ENCODE results near the gene SSBP3.

SSBP3 gene

DNA sequence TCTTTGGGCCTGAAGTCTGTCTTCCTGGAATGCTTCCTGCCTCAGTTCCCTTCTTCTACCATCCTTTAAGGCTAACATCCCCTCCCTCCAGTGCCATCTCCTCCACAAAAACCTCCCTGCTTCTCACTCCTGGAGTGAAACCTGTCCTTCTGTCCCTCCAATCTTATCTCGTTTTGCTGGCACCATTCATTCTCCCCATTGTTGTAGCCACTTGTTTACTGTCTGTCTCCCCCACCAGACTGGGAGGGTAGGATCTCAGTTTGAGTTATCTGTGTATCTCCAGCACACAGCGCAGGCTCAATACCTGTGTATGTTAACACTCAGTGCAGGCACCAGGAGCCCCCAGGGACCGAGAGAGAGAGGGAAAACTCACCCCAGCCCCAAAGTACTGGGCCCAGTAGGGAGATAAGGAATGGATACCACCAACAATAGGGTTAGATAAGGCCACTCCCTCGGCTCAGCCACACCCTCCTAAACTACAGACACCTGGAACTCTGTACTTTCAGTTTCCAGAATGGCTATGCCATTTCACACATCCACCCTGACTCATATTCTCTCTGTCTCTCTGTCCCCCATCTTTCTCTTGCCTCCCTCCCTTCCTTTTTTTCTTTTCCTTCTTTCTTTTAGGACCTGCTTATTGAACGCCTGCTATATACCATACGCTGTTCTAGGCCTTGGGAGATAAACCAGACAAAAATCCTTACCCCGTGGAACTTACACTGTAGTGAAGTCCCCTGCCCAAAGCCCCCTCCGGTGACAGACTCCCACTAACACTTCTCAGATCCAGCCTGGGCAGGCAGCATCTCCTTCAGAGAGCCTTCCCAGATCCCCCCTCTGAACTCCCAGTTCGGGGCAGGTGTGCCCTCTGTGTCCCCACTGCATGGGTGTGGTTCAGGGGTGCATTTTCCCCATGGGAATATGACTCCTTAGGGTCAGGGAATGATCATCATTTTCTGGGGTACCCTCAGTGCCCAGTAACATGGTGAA is 3.3 kb upstream of the SSBP3 start:
- peak; percentile 57 for DNase-seq (ENCODE audit: low spot score)

DNA sequence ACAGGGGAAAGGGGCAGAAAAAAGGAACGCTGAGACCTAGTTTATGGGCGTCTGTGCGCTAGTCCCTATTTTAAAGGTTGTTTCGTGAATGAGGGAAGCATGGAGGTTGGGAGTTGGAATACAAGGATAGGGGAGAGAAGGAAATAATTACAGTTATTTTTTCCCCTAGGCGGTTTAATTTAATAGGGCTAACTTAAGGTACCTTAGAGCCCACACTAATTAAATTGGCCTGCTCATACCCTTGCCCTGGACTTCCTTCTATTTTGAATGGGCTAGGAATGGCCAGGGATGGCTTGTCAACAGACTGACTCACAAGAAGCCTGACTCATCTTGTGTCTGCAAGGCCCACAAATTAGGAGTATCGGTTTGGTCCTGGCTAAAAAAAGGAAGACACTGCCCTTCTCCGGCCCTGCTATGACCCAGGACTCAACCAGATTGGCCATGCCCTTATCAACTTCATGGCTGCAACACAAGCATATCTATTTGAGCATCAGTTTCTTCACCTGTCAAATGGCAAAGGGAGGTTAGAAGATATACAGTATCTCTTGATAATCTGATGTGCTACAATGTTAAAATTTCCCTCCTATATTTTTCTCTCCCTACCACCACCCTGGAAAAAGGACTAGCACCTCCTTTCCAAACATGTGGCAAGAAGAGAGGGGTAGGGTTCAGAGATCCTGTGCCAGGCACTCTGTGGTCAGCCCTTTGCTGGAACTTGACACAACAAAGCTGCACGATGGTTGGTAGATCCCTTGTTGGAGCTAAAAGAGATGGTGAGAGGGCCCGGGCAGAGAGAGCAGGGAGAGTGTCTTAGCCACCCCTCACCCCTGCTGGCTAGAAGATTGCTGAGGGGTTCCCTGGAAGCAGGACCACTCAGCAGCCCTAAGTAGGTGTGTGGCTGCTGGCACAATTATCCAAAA is 2.2 kb upstream of the SSBP3 start:
- DNase-seq (ENCODE audit: low spot score), result peak; percentile 12

DNA sequence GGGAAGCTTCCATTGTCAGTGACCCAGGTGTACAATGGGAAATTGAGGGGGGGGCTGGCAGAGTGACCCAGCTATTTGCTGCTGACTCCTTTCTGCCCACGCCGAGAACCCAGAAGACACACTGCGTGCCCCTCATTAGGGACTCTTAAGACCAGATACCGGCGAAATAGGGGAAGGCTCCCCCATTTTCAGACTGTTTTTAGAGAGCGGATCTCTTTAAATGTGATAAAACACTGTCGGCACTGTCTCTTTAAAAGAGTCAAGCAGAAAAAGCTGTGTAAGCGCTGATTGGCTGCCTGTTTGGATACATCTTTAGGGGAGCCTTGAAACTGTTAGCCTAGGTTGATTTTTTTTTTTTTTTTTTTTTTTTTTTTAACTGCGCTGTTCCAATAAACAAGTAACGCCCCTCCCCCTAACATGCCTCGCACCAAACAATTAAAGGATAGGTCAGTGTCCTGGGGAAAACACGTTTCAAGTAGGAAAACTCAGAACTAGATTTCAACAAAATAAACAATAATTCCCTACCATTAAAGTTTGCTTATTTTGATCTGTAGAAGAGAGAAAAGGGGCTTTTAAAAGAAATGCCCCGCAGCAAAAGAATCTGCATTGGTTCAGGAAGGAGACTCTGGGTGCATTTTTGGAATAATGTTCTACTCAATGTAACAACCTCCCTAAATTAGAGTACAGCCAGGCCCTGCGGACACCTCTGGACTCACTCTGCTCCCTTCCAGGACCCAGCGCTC is 1.4 kb upstream of the SSBP3 start:
- peak; percentile 85 for DNase-seq (ENCODE audit: low spot score)

DNA sequence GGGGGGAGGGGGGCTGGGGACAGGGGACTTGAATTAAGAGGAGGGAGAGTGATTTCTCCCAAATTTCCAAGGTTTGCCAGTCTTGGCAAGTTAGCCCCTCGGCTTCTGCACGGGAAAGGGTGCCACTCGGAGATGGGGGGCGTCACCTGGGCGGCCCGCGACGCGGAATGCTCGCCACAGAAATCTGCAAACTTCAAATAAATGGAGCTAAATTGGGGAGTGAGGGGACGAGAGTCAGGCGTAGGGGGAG is 885 bp upstream of the SSBP3 start:
- DNase-seq (ENCODE audit: low spot score), result peak; percentile 4

DNA sequence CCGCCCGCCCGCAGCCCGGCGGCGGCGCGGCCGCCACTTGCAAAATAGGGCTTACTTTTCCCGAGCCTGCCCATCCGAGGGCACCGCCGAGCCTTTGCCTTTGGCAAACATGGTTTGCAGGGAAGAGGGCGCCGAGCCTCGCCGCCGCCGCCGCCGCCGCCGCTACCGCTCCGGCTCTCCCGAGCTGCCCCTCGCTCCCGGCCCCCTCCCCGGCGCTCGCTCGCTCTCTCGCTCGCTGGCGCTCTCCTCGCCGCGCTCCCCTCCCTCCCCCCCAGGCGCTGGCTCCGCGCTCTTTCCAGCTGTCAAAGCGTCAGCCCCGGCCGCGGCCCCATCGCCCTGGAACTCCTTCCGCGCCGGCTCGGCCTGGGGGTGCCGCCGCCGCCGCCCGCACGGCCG is 298 bp downstream of the SSBP3 start:
- no peak for DNase-seq (ENCODE audit: low spot score)

DNA sequence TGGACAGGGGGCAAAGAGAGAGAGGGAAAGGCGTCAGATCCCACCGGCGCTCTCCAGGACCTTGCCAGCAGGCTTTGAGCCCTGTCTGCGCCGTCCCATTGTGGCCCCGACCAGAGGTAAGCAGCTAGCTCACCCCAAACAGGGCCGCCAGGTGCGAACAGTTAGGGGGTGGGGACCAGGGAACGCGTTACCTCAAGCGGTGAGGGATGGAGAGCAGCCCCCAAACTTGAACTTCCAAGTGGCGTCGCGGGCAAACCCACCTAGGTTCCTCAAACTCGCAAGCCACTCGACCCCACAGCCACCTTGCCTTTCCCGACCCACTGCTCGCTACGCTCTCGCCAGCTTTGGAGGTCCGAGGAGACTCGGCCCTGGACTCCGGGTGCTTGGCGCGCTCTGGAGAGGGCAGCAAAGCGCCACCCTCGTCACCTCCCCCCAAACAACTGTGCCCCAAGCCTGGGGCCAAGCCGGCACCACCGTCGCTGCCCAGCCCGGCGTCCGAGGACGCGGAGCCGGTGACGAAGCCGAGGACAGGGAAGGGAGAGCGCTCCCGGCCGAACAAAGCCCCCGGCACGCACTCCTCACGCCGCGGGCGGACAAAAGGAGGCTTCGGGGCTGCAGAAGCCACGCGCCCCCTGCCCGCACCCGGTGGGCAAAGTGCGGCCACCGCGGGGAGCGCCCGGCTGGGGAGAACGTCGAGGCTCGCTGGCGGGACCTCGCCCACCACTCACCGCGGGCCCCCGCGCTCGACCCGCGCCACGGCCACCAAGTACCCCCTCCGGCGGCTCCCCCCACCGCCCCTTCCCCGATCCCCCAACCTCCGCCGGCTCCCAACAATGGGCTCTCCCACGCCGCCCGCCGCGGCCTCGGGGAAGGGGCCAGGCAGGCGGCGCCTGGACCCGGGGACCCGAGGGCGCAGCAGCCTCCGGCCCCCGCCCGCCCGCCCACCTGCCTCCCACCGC is 976 bp downstream of the SSBP3 start:
- DNase-seq (ENCODE audit: low spot score), result peak; percentile 7

DNA sequence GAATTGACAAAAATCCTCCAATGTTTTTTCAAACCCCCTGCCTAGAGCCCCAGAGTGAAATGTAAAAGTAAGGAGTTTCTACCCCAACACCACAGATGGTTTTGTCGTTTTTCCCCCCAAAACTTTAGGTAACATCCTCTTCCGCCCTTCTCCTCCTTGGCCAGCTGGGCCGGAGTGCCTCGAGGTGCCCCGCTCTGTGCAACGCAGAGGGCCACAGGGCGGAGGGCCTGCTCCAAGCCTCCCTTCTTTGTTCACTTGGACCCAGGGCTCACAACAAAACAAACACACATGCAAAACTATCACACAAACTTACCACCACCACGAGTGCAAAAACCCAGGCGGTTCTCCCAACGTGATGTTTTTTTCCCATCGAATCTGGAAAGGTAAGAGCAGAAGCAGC is 1.9 kb downstream of the SSBP3 start:
- no peak for DNase-seq (ENCODE audit: low spot score)

DNA sequence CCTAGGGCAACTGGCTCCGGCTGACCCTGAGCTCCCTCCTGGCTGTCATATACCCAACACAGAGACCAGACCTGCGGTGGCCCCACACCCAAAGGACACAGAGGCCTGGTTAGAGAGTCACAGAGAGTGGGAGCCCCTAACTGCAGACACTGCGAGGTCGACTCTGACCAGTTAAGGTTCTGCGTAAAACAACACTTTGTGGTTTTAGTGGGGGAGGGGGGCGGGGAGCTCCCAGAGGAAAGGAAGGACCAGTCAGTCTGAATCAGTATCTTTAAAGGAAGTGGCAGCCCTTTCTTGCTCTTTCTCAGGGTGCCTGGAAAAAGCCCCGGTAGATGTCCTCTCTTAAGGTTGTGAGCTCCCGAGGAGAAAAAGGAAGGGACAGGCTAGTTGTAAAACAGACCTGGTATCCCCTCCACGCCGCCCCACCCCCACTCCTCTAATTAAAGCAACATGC is 2.4 kb downstream of the SSBP3 start:
- DNase-seq (ENCODE audit: low spot score), result peak; percentile 17

DNA sequence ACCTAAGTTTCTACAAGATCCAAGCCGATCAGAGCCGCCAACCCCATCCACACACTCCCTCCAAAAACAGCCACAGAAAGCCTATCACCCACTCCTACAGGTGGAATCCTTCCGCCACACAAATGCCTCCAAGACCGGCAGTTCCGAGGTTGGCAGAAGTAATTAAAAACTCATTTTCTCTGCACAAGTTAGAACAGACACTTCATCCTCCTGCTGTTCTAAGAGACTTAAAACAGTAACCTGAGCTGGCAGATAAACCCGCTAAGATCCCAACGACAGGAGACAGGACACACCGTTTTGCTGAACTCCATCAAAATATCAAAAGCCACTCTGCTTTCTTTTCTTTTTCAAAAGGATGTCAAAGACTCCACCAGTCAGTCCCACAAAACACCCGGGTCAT is 2.8 kb downstream of the SSBP3 start:
- no peak for DNase-seq (ENCODE audit: low spot score)

DNA sequence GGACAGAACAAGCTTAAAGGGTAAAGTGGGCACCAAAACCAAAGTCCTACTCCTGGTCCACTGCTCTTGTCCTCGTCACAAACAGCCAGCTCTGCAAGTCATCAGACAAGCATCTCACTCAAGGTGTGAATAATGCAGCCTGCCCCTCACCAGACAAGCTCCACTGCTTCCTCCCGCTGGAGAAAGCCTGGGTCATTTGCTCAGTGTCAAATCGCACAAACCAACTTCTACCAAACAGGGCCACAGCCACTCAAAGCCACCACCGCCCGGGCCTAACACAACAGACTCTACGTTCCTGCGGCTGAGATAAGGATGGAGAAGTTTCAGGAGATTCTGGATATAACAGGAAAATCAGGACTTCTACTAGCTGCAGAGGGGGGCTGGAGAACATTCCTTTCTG is 3.3 kb downstream of the SSBP3 start:
- no peak for DNase-seq (ENCODE audit: low spot score)

DNA sequence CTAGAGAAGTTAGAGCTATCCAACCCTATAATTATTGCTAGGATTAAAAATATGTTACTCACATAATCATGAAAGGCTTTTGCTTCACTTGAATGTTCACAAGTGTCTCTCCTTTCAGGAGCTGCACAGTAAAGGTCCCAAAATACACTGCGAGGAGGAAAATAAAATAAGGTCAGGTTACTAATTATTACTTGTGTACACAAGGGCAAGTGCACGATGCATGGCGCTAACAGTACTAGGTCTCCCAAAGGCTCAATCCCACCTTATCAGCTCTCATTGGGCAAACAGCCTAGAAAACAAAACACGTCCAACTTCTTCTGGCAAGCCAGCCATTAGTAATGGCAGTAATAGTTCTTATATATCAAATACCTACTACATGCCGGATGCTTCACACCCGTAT is 4.4 kb downstream of the SSBP3 start:
- no peak for DNase-seq (ENCODE audit: low spot score)

DNA sequence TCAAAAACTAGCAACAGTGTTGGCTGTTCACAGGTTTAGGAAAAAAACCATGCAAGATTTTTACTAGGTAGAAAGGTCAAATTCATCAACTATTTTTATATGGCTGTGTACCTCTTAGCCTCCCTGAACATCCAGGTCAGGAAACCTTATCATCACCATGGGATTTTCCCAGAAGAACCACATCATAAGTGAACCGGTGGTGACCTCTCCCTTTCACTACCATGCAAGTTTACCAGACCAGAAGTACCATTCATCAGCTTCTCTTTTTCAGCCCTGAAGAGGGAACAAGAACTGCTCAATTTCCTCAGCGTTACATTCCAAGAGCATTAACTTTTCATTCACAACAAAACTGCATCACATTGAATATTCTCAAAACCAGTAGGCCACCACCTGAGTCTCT is 5.9 kb downstream of the SSBP3 start:
- DNase-seq (ENCODE audit: low spot score), result peak; percentile 17

DNA sequence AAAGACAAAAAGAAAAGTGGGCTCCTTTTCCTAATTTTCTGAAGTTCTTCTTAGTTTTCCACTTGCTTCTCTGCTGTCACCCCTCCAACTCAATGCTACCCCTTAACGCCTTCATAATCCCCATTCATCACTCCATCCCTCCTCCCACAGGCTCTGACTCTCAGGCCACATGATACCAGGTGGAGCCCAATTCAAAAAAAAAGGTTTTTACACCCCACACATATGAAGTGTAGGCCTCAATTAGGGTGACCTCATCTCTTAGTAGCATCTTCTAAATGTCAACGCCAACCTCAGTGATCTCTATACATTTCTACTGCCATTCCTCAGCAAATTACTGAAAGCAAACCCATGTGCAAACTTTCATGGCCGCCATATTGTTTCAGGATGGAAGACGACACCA is 6.4 kb downstream of the SSBP3 start:
- no peak for DNase-seq (ENCODE audit: low spot score)

DNA sequence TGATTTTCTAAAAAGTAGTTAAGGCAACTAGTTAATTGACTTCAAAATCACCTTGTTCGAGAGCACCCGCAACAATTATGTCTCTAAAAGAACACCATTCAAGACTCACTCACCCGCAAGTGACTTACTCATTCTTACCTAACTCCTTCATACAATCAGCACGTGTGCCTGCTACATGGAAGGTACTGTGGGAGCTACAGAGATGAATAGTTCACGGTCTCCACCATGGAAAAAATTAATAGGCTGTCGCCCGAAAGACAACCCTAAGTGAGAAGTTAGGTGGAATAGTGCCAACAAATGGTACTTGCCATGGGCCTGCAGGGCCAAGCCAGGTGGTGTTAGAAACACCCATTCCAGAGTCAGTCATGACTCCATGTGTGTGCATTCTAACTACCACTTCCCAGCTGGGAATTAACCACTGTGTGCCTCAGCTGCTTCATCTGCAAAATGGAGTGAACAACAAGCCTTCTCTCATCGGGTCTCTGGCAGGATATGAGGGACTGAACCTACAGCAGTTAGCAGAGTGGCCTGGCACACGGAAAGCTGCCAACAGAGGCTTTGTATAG is 7.1 kb downstream of the SSBP3 start:
- DNase-seq (ENCODE audit: low spot score), result peak; percentile 22

DNA sequence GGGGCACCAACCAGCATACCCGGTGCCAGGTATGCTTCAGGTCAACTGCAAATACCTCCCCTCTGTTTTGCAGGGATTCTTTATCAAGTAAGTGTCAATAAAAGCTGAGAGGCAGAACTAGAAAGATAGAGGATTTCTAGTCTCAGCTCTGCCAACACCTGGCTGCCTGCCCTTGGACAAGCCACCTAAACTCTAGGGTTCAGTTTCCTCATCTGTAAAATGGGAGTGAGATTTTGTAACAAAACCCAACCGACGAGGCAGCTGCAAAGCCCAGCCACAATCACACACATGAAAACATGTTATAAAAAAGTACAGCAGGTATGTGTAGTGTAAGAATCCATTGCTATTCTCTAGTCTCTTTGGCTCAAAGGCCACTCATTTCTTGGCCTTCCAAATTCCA is 8.2 kb downstream of the SSBP3 start:
- no peak for DNase-seq (ENCODE audit: low spot score)

DNA sequence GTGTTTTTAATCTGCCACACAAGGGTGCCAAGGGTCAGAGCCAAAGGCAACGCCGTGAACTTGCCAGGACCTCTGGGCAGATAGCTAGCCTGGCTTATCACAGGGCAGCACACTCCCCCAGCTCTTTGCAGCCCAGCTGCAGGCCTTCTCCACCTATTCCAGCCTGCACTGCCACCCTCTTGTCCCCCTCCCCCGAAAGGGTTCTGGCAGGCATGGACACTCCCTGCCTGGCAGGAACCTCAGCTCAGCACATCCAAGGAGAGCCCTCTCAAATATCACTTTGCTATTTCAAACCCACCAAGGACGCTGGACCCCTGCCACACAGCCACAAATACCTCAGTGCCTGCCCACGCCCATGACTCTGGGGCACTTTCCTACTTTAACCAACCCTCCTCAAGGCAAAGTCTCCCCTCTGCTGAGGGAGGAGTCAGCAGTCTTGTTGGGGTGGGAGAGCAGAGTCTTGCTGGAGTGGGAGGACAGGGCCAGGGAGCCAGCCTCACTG is 9.1 kb downstream of the SSBP3 start:
- DNase-seq (ENCODE audit: low spot score), result no peak

DNA sequence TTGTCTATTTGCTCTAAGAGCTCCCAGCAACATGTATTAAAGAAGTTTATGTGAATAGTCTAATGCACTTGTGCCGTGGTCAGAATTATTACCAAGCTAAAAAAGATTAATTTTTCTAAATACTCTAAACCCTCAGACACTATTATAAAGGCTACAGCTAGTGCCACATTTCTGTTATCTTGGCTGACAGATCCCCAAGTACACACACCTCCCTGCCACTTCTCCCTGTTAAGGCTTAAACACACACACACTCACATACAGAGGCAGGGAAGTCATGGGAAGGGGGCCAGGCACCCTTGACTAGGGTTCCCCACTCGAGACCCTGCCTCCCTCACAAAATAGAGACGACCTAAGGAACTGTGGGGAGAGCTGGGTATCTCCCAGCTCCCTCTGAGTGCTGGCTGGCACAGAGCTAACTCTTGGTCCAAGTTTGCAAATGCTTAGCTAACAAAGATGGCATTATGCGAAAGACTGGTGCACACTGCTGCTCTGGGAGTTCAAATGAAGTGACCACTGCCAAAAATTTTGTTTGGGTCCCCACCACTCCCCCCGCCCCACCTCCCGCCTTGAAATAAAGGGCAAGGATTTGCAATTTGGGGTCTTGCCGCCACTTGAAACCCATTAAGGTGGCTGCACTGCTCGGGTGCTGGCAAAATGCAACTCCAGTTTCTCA is 9.8 kb downstream of the SSBP3 start:
- no peak for DNase-seq (ENCODE audit: low spot score)

DNA sequence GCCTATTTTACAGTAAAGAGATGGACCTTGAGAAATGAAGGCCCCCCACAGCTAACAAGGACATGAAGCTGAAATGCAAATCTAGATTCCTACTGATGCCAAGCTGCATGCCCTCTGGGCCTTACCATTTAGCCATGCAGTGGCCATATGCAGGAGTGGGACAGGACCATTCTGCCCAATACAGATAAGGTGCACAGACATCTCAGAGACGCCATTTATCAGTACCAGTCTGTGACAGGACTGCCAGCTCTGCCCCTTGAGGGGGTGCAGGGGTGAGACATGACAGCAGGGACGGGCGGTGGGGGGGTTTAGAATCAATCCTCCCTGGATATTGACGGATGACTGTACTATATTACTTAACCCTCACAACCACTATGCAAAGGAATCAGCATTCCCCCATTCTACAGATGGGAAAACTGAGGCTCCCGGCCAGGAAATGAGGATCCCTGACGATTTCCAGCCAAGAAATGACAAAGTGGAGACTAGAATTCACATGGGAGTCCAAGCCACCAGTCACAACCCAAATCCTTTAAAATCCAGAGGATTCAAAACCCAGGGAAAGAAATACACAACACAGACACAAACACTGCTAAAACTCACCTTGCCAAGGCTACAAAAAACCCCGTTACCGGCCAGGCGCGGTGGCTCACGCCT is 10.8 kb downstream of the SSBP3 start:
- no peak for DNase-seq (ENCODE audit: low spot score)

DNA sequence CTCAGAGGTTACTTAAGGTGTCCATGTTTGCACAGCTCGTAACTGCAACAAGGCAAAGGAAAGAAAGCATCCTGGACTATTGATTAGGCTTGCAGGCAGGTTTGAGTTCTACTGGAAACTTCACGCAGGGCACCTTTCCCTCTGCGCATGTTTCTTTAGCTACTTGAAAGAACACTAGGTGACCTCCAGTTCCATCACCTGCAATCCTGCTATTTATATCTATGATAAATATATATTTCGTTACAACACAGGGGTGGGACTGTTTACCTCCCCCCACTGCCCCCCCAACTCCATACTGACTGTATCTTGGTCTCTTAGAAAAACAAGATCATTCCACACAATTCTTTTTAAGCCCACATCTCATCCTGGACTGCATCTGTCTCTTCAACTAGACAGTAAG is 12.1 kb downstream of the SSBP3 start:
- DNase-seq (ENCODE audit: low spot score), result no peak

DNA sequence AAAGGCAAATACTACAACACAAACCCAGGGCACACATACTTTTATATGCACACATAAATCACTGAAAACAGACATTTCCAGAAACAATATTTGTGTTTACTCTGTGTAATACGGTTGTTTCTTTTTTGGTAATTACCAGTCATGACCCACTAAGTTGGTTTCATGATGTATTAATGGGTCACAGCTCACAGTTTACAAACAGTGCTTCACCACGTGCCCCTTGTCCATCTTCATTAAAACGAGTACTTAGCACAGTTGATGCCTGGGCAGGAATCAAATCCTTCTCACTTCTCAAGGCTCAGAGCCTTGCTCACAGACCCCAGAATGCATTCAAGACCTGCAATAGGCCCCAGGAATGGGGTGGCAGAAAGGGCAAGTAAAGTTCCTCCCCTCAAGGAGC is 13.8 kb downstream of the SSBP3 start:
- DNase-seq (ENCODE audit: low spot score), result no peak

Measured in activated CD4-positive, alpha-beta T cell treated with anti-CD3 and anti-CD28 coated beads, Interleukin-2, Interleukin-4, amounts not matched to agents 100 ng/mL and 50 ng/mL, durations not matched to agents 16 hours and 8 hours (primary cell).